Adrenal gland (tissue), 5 donors: Measurements from ENCODE around the gene AKIP1.
"Not testable (repeated sequence)": the region's sequence is repeated elsewhere in the genome, so short reads cannot be mapped to it uniquely, and the experiment has no call there.

Experiments used
- CTCF ChIP-seq, 6 experiments: fragments of 450-650 bp in 4 of 6; fragments of 200-600 bp in 2 of 6; sonication (generic) in 1 of 6; IDR thresholded peaks; 1 replicate in 5 of 6; 2 replicates in 1 of 6; pipeline versions ENCODE4 v1.5.1 to v1.8.0; 2016 to 2021; ENCODE audit warnings: antibody characterized with exemption in 6 of 6, mild to moderate bottlenecking in 2 of 6, moderate library complexity in 1 of 6
- POLR2A ChIP-seq, 2 donors: fragments of 450-650 bp; IDR thresholded peaks; one replicate each; pipeline ENCODE4 v1.6.1; 2017; ENCODE audit warnings: antibody characterized with exemption in 2 of 2, mild to moderate bottlenecking in 2 of 2, moderate library complexity in 1 of 2
- donor health status: DM: no; HTN: no; CAD: no.

DNA sequence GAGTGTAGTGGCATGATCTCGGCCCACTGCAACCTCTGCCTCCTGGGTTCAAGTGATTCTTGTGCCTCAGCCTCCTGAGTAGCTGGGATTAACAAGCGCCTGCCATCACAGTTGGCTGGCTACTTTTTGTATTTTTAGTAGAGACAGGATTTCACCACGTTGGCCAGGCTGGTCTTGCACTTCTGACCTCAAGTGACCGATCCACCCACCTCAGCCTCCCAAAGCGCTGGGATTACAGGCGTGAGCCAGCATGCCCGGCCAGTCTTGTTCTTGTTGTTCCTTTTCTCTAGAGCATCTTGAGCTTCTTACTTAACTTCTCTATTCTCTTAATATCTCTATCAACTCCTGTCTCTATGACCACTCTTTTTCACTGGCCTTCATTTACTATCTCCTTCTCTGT is 29.4 kb upstream of the AKIP1 start:
- not testable (repeated sequence) for TF ChIP-seq CTCF, POLR2A (IDR thresholded peaks at IDR 0.05)
